Naive B cell (primary cell): ENCODE measurements around the gene KCNK17. TPM values are rescaled to one million over a fixed set of nuclear protein-coding genes. Genes with fewer than 3 reads are reported as not detected.

Experiments
- polyA plus RNA-seq, 6 donors: library from polyadenylated mRNA; unstranded; fragments of 300-500 nt; fragmentation: Illumina TruSeq; gene quantifications; one replicate each; pipeline ENCODE4 v1.2.3, GENCODE V29; 2021; ENCODE audit warnings: low read depth in 6 of 6

The KCNK17 gene
- polyA plus RNA-seq, 6 donors from 2014 or later, result not detected

Other genes with a start within 250 kb of the KCNK17 start
- 10 to 100 TPM; 16.4 to 21.0 (median 18.7) TPM for gene SAYSD1, start 199.2 kb downstream of the KCNK17 start, polyA plus RNA-seq
- gene KCNK5, start 84.9 kb downstream of the KCNK17 start, polyA plus RNA-seq, result under 1 TPM in 1 of 6 donors, not detected in 5; 0.16 TPM
- not detected for gene KCNK16, start 8.3 kb upstream of the KCNK17 start, polyA plus RNA-seq